Omental fat pad (tissue), 4 donors: ENCODE measurements around the gene C9orf40. TPM values are rescaled to one million over a fixed set of nuclear protein-coding genes. Genes with fewer than 3 reads are reported as not detected.

ENCODE experiments used
- ATAC-seq: fragments of 150-250 bp; one replicate; pipeline ENCODE4 v1.9.1; 2016; ENCODE audit warnings: mild to moderate bottlenecking, moderate library complexity; ENCODE audit not compliant: low FRiP score
- DNase-seq: peaks from one replicate; pipeline ENCODE4 v3.0.0-alpha.2; 2019; ENCODE audit warnings: low spot score
- total RNA-seq, 4 donors: library from RNA; depleted of rRNA; stranded (reverse); fragments of >200 nt; gene quantifications; one replicate each; pipeline ENCODE4 v1.1.0, GENCODE V29; 2016
- TF ChIP-seq, protein P1 (sequence below), 3 donors: fragments of 450-650 bp; IDR thresholded peaks; one replicate each; pipeline ENCODE4 v1.5.1; 2016 to 2017; ENCODE audit warnings: antibody characterized with exemption in 3 of 3, mild to moderate bottlenecking in 3 of 3, moderate library complexity in 2 of 3

C9orf40 gene
- total RNA-seq, 4 donors from 2014 or later, result 2.1 to 5.5 (median 3.0) TPM

GRCh38 chr9:74977287-74977686 lies 24.6 kb upstream of the C9orf40 start:
- DNase-seq (no peak), ATAC-seq (no peak)
- TF ChIP-seq, protein P1, sequence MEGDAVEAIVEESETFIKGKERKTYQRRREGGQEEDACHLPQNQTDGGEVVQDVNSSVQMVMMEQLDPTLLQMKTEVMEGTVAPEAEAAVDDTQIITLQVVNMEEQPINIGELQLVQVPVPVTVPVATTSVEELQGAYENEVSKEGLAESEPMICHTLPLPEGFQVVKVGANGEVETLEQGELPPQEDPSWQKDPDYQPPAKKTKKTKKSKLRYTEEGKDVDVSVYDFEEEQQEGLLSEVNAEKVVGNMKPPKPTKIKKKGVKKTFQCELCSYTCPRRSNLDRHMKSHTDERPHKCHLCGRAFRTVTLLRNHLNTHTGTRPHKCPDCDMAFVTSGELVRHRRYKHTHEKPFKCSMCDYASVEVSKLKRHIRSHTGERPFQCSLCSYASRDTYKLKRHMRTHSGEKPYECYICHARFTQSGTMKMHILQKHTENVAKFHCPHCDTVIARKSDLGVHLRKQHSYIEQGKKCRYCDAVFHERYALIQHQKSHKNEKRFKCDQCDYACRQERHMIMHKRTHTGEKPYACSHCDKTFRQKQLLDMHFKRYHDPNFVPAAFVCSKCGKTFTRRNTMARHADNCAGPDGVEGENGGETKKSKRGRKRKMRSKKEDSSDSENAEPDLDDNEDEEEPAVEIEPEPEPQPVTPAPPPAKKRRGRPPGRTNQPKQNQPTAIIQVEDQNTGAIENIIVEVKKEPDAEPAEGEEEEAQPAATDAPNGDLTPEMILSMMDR (IDR thresholded peaks at IDR 0.05), result no peak

GRCh38 chr9:74975538-74975937 lies 22.8 kb upstream of the C9orf40 start:
- TF ChIP-seq, protein P1 (IDR thresholded peaks at IDR 0.05), result no peak
- no peak for ATAC-seq
- no peak for DNase-seq

GRCh38 chr9:74974558-74974957 lies 21.8 kb upstream of the C9orf40 start:
- DNase-seq (no peak), ATAC-seq (no peak)
- TF ChIP-seq, protein P1 (IDR thresholded peaks at IDR 0.05), result no peak

DNA sequence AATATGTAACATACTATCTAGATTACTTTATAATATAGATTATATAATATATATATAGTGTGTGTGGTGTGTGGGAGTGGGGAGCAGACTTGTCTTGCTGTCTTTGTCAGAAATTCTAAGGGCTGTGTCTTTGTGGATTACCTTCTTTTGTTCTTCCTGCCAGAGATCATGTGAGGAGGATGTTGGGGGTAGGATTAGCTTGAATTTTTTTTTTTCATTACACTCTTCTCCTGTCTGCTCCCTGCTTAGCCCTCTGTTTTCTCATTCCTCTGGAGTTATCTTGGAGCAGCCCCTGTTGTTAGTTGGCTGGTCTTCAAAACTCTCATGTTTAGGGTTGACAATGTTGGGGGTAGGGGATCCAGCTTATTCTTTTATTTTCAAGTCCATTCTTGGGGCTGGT lies 21.0 kb upstream of the C9orf40 start:
- DNase-seq (no peak), ATAC-seq (no peak)
- TF ChIP-seq, protein P1 (IDR thresholded peaks at IDR 0.05), result no peak

- DNase-seq (no peak), ATAC-seq (no peak)
These were observed 10.3 kb upstream of the C9orf40 start for GRCh38 chr9:74963056-74963455.

GRCh38 chr9:74961496-74961895 lies 8.8 kb upstream of the C9orf40 start:
- DNase-seq, result no peak
- no peak for ATAC-seq
- TF ChIP-seq, protein P1 (IDR thresholded peaks at IDR 0.05), result no peak

More at GRCh38 chr9:74963056-74963455, 10.3 kb upstream of the C9orf40 start:
- TF ChIP-seq, protein P1 (IDR thresholded peaks at IDR 0.05), result no peak

DNA sequence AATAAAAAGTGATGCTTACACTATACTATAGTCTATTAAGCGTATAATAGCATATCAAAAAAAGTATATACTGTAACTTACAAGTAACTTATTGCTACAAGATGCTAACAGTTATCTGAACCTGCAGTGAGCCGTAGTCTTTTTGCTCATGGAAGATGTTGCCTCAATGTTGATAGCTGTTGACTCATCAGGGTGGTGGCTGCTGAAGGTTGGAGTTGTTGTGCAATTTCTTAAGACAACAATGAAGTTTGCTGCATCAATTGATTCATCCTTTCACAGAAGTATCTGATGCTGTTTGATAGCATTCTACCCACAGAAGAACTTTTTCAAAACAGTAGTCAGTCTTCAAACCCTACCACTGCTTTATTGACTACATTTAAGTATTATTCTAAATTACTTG lies 7.8 kb upstream of the C9orf40 start:
- ATAC-seq (no peak), DNase-seq (no peak)
- TF ChIP-seq, protein P1 (IDR thresholded peaks at IDR 0.05), result no peak
